Inflammatory macrophage (primary cell): ENCODE results near the gene PAGE2.
"Not testable (repeated sequence)": the region's sequence is repeated elsewhere in the genome, so short reads cannot be mapped to it uniquely, and the experiment has no call there.

Experiments
- DNase-seq, 2 donors: peaks; one replicate each; pipeline ENCODE4 v3.0.0-alpha.2; 2020 to 2022
- total RNA-seq, 18 experiments: gene quantifications; one replicate each; lab custom pipeline; 2026; ENCODE audit warnings: mixed read lengths in 6 of 18, inconsistent platforms in 2 of 18; lab: John Stamatoyannopoulos, UW

Gene PAGE2, protein sequence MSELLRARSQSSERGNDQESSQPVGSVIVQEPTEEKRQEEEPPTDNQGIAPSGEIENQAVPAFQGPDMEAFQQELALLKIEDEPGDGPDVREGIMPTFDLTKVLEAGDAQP
- total RNA-seq: 0 reads per million in 18 experiments

DNA sequence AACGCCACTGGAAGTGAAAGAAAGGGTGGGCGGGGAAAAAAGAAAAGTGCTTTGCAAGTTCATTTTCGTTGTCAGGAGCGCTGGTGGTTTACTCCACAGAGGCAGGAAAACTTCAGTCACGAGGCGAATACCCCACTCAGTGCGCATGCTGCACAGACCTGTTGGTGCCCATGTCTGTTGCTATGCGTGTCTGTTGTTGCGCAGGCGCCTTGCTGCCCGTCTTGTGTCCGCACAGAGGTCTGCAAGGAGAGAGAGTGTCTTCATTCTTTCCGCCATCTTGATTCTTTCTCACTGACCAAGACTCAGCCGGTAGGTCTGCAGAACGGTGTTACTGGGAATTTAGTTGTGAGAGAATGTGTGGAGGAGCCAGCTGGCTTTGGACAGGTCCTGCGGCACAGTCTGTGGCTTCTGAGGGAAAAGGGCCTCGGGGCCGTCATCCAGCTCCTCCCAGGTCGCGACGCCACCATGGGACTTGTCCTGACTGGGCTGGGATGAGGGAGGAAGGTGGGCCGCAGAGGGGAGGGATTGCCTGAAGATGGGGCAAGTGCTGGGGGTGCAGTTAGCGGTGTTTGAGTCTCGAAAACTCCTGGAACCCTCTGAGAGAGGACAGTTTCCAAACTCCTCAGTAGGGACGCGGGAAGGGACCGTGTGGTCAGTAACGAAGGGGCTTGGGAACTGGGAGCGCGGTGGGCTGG lies at the start of gene PAGE2:
Gene PAGE2, plus strand, starts transcription at position 224 of the 695 bp plus-strand sequence. CDS start 1,003 bp downstream, outside the sequence.
- no peak for DNase-seq

DNA sequence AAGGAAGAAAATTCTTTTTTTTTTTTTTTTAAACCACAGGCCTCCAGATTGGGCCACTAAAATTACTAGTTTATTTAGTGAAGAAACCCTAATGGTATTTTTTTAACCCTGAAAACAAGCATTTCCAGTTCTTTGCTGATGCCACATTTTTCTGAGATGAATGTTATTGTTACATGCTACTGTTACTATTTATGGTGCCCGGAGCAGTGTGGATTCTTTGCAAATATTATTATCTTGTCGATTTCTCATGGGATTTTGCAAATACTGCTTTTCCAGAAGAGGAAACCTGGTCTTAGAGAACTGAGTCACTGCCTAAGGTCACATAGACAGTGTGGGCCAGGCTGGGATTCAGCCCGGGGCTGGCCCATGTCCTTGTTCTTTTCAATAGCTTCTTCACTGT lies 49.3 kb upstream of the PAGE2 start:
- DNase-seq: no peak

DNA sequence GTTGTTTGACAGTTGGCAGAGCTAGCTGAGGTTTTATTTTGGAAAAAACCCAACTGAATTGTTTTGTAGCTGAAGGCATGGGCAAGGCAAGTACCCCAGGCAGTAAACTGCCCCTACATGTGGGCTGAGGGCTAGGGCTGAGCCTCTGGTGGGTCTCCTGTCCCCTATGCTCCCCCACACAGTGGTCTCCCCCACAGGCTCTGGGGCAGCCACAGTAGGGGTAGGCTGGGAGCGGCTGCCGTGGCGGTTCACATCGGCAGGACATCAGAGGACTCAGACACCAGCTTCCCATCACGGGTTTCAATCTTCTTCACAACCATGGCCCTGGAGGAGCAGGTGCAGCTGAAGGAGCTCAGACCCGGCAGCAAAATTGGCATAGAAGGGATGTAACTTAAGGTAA lies 47.3 kb upstream of the PAGE2 start:
- DNase-seq: no peak

DNA sequence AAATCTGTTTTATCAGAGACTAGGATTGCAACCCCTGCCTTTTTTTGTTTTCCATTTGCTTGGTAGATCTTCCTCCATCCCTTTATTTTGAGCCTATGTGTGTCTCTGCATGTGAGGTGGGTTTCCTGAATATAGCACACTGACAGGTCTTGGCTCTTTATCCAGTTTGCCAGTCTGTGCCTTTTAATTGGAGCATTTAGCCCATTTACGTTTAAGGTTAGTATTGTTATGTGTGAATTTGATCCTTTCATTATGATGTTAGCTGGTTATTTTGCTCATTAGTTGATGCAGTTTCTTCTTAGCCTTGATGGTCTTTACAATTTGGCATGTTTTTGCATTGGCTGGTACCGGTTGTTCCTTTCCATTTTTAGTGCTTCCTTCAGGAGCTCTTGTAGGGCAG lies 38.2 kb upstream of the PAGE2 start:
- DNase-seq: not testable (repeated sequence)

DNA sequence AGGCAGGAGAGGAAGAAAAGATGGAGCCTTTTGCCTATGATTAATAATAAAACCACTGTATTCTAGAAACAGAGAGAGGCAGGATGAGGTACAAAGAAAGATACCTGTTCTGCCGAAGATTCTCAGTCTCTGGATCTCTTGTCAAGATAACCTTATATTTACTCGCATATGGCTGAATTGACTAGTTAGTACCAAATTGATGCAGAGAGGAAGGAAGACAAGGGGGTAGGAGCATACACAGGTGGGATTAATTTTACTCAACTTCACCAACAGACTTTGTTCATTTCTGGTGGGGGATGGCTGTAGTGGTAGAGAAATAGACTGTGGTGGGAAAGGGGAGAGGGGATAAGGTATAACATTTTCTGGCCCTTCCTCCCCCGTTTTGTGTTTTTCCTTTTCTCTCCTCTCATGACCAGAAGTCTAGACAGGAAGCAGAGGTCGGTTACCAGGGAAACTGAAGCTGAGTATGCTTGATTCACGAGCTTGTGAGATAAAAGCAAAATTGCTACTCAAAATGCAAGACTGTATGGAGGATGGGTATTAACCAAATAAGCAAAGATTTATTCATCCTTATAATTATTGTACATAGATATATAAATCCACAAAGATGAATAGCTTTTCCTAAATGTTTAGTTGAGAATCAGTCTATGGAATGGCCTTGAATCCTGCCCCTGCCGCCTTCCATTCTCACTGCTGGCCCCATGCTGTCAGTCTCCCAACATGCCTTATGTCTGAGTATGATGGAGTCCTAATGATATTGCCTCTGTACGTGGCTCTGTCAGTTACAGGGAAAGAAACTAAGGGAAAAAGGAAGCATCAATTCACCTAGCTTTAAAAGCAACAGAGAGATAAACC lies 31.8 kb upstream of the PAGE2 start:
- DNase-seq: peak in 1 of 2 donors; percentile 2

DNA sequence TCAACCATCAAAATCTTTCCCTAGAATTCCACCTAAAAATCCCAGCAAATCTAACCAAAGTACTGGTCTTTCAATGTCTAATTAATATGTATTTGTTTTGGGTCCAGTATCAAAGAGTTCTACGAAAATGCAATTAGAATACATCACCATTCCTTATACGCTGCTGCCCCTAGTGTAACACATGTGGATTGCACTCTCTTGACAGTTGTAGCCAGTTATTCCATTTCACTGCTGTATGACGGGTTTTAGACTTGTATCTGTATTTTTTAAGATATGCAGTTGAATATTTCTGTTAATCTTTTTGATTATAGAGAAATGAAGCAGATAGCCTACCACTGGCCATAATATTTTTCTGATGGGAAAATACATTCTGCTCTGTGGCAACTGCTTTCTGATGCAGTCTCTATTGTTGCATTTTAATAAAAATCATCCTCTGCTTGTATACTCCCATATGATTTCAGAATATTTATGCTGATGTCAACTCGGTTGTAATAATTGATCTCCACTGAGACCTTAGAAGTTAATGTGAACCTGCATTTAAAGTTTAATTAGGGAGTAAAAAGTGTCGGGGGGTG lies 31.1 kb upstream of the PAGE2 start:
- peak; percentile 11 to 13 for DNase-seq

DNA sequence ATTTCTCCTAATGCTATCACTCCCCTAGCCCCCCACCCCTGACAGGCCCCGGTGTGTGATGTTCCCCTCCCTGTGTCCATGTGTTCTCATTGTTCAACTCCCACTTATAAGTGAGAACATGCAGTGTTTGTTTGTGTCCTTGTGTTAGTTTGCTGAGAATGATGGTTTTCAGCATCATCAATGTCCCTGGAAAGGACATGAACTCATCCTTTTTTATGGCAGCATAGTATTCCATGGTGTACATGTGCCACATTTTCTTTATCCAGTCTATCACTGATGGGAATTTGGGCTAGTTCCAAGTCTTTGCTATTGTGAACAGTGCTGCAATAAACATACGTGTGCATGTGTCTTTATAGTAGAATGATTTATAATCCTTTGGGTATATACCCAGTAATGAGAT lies 21.6 kb upstream of the PAGE2 start:
- DNase-seq: not testable (repeated sequence)

DNA sequence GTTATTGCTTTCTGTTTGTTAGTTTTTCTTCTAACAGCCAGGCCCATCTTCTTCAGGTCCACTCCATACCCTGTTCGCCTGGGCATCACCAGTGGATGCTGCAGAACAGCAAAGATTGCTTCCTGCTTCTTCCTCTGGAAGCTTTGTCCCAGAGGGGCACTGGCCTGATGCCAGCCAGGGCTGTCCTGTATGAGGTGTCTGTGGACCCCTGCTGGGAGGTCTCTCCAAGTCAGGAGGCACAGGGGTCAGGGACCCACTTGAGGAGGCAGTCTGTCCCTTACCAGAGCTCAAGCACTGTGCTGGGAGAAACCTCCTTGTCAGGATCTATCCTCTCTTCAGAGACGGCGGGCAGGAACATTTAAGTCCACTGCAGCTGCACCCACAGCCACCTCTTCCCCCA lies 16.5 kb upstream of the PAGE2 start:
- DNase-seq: no peak

DNA sequence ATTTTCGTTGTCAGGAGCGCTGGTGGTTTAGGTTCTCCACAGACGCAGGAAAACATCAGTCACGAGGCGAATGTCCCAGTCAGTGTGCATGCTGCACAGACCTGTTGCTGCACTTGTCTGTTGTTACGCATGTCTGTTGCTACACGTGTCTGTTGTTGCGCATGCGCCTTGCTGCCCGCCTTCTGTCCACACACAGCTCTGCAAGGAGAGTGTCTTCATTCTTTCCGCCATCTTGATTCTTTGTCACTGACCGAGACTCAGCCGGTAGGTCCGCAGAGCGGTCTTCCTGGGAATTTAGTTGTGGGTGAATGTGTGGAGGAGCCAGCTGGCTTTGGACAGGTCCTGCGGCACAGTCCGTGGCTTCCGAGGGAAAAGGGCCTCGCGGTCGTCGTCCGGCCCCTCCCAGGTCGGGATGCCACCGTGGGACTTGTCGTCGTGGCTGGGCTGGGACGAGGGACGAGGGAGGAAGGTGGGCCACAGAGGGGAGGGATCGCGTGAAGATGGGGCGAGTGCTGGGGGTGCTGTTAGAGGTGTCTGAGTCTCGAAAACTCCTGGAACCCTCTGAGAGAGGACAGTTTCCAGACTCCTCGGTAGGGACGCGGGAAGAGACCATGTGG lies 13.9 kb upstream of the PAGE2 start, which contains the start of gene PAGE2B:
Gene PAGE2B, plus strand, starts transcription at position 180 of the 617 bp plus-strand sequence. CDS start 1,012 bp downstream, outside the sequence.
- no peak for DNase-seq

DNA sequence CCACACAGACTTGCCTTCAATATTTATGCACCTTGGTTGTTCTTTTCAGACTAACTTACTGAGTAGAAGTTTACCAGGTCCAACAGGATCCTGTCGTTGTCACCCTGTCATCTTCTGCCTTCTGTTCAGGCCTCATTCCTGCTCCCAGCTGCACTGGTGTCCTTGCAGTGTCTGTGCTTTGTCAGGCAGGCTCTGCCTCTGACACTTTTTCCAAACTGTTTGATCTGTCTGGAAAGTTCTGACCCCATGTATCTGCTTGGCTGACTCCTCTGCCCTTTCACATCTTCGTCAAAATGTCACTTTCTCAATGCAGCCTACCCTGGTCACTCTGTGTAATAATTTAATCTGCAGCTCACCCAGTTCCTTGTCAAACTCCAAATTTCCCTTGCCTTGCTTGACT lies 9.9 kb downstream of the PAGE2 start:
- no peak for DNase-seq

DNA sequence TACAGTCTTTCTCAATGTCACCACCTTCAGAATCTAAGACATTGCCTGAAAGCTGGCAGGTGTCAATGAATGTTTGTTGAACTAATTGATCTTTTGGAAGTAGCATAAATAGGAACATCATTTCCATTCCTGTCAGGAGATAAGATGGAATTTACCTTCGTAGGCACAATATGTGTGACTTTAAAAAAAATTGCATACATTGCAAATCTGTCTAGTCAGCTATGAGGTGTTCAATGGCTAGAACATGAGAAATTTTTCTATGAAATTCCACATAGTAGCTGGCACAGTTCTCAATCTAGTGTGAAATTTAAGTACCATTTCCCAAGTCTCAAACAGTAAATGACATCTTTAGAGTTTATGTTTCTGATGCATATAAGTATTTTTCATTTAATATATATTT lies 10.3 kb downstream of the PAGE2 start:
- DNase-seq: no peak

DNA sequence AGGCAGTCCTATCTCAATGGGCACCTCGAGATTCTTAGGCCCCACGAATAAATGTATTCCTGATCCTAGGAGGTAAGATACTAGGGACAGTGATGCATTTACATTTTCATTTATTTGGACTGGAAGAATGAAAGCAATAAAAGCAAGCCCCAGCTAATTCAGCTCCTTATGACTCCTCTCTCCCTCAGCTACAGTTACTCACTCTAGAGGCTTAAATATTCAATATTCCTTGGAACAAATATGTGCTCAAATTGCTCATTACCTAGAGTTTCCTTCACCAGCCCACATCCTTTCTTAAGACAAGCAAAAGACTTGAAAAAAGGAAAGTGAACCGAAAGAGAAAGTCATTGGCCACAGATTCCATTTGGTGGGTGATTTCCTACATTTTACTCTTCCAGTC lies 13.9 kb downstream of the PAGE2 start:
- DNase-seq: no peak

DNA sequence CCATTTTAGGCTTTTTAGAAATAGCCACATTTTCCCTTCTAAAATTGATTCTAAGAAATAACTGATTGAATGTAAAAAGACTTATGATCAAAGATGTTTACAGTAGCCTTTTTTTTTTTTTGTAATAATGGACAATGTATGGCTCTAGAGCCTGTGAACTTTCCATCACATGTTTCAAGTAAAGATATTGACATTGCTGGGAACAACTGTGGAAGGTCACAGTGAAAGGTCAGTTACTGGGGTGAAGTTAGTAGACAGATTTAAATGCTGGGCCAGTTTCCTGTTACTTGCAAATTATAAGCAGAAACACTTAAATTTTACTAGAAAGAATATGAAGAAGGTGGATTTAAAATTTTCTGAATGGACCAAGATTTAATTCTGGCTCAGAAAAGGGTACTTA lies 18.4 kb downstream of the PAGE2 start:
- no peak for DNase-seq

DNA sequence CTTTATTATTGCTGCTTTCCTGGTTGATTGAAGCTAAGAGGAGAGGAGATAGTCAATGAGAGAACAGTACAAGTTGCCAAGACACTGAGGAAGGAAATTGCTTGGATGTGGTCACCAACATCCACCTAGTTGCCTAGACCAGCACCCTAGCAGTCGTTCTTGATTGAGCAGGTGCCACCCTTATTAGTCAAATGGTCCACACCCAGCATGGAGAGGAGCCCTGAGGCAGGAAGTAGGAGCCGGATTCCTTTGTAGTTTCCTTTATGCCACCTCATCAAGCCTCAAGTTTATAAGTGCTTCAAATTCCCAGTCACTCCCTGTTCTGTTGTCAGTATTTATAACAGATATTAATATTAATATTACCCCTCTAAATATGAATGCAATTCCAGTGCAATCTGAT lies 19.1 kb downstream of the PAGE2 start:
- no peak for DNase-seq

DNA sequence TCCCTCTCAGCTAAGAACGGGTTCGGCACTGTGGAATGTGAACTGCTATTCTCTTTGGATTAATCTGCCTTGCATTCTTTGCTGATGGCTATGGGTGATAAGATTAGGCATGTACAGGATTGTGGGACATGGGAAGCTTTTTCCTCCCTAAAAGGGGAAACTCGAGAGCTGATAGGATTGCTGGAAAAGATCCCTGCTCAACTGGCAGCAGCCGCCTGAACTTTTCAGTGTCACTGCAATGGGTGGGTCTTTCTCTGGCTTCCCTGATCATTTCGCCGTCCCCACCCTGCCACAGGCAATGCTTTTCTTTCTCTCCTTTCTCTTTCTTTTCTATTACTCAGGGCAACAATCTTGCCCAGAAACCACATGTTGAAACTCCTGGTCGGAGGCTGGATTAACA lies 20.5 kb downstream of the PAGE2 start:
- no peak for DNase-seq

DNA sequence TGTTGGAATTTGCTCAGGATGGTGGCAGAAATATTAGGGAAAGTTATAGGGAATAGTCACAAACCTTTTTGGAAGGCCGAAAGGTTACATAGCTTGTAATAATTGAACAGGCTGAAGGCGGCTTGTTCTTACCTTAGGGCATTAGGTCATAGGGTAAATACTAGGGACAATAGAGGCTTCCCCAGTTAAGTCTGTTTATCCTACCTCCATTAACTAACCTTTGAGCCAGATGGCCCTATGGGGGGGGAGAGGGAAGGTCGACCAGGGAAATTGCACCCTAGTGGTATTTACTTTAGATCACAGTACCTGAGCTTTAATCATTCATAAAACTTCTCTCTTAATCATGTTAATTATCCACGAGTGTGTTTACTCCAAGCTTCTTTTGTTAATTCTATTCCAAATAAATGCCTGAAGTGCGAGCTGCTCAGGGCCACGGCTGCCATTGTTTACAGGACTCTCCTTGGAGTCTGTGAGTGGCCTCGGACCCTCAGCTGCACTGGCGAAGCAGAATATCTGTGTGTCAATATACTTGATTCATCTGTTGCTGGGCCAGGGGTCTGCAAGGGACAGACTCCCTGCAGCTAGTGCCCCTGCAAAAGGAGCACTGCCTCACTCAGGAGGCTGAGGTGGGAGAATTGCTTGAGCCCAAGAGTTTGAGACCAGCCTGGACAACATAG lies 22.9 kb downstream of the PAGE2 start:
- no peak for DNase-seq

DNA sequence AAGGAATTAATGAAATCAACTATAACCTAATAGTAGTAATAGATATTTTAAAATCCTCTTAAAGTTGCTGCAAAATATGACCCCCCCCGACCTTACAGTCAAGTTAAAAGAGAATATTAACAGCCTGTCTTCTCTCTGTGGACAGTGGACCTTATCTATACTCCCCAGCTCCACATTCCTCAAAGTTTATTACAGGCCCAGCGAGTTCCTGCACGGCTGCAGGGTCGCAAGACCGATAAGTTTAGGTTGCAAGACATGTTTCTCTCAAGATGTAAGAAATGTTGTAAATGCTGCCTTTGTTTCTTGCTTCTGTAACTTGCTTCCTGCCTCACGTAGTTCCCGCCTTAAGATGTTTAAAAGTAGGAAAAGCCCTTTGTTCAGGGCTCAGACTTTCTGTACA lies 27.8 kb downstream of the PAGE2 start:
- DNase-seq: not testable (repeated sequence)

DNA sequence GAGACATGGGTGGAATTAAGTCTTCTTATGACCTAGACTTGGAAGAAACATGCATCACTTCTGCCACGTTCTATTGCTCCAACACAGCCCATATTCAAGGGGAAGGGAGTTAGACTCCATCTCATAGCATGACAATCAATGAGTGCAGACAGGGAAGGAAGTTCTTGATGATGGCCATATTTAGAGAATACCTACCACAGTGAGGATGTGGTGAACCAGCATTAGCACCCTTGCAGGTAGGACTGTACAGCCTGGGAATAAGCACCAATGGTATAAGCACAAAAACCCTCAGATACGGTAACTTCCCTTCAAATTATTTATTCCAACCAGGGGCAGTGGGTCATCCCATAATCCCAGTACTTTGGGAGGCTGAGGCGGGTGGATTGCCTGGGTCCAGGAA lies 29.8 kb downstream of the PAGE2 start:
- no peak for DNase-seq

DNA sequence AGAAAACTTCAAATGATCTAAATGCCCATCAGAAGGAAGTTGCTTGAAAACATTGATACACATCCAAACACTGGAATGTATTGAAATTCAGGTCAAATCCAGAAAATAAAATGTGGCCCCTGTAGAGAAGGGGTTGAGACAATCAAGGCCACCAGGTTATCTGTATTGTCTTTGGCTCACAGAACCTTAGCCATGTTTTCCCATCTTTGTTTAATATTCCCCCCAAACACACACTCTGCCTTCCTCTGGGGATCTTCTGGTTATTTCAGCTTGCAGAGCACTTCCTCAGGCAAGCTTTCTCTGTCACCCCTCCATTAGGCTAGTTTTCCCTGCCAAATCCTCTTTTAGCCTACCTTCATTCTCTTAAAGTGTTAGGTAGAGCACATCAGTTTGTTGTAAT lies 30.5 kb downstream of the PAGE2 start:
- no peak for DNase-seq

DNA sequence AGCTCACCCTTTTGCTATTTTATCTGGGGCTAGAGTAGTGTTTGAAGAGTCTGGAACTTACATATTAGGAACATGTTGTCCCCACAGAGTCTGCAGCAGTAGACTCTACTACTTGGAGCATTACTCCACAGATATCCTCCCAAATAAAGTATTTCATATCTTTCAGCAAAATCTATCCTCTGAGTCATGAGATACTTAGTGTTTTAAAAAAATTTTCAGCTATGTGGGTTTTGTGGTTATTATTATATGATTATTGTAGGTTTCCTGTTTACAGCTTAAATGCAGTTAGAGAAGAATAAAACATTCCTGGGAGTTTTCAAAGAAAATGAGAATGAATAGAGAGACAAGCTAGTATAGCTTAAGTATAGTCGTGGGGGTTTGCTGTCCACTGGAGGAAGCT lies 30.9 kb downstream of the PAGE2 start:
- no peak for DNase-seq

DNA sequence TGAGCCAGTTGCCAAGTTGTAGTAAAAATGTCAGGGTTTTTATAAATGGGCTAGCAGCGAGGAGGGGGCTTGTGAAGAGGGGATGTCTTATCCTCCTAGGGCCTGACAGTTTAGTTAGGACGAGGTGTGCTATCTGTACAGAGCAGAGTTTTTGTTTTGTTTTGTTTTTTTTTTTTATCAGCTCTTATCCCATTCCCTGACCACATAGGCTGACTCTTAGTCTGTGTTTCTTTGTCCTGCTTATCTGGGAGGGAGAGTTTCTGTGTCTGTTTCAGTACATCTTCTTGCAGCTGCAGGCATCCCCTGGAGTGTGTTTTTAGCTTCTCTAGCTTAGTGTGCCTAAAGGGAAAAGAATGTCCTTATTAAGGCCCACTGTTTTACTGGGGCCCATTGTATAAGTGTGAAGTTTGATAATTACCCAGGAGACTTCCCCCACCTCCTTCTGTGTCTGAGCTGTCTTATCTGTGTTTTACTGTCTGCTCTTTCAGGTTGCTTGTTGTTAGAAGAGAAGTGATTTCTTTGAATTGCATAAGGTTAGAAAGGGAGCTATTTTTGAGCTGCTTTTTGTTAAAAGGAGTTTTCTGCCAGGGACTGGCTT lies 32.0 kb downstream of the PAGE2 start:
- DNase-seq: no peak

DNA sequence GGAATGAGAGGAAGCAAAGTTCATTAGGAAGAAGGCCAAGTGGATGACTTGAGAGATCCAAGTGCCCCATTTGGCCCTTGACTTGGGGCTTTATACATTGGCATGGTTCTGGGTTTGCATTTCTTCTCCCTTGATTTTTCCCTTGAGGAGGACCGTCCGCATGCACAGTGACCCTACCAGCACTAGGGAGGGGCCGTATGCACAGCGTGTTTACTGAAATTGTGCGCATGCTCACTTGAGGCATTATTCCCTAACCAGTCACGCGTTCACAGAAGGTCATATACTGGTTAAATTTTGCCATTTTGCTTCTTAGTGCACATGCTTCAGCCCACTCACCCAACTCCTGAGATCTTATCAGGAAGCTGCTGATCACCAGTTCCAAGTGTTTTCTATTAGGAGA lies 35.1 kb downstream of the PAGE2 start:
- DNase-seq: no peak
